ENCODE measurements around the gene IGFBP2. TPM values are rescaled to one million over a fixed set of nuclear protein-coding genes. Genes with fewer than 3 reads are reported as not detected.
A peak's percentile ranks its signal among the peaks of the same experiment; 100 is the strongest.

IGFBP2 gene
- total RNA-seq, 1 donor from 2014 or later, result not detected

GRCh38 chr2:216629784-216630183 lies 3.4 kb upstream of the IGFBP2 start:
- H3K4me3 Mint-ChIP-seq, result no peak overlapping the region
- no peak for ATAC-seq (ENCODE audit: low read depth)
- H3K36me3 Mint-ChIP-seq (ENCODE audit: low read depth), result no peaks in the 10 kb centered on the region
- H3K27ac Mint-ChIP-seq, result no peak overlapping the region
- H3K27me3 Mint-ChIP-seq, result peaks cover 29% of the 10 kb centered on the region
- no peak for DNase-seq
- ChIA-PET POLR2A (no interaction called here), CTCF (no interaction called here)
- peaks cover 14% of the 10 kb centered on the region for H3K4me1 Mint-ChIP-seq
- no peaks in the 10 kb centered on the region for H3K9me3 Mint-ChIP-seq
- intact Hi-C loops (cut with micrococcal nuclease), result no loop called here
- no peak for TF ChIP-seq CTCF (IDR thresholded peaks at IDR 0.05)

- intact Hi-C loops (cut with micrococcal nuclease), result no loop called here
- Mint-ChIP-seq H3K9me3 (no peaks in the 10 kb centered on the region), H3K4me3 (peak overlapping the region; percentile 74), H3K27me3 (peaks cover 54% of the 10 kb centered on the region), H3K36me3 (ENCODE audit: low read depth) (no peaks in the 10 kb centered on the region), H3K27ac (no peak overlapping the region), H3K4me1 (peaks cover 20% of the 10 kb centered on the region)
- ChIA-PET POLR2A (no interaction called here), CTCF (no interaction called here)
- TF ChIP-seq CTCF (IDR thresholded peaks at IDR 0.05), result no peak
- DNase-seq (no peak), ATAC-seq (ENCODE audit: low read depth) (no peak)
Observed at GRCh38 chr2:216632346-216632951, 771 bp upstream of the IGFBP2 start.

- H3K27ac Mint-ChIP-seq, result no peak overlapping the region
- ATAC-seq (ENCODE audit: low read depth), result no peak
Observed at GRCh38 chr2:216633616-216634369, 573 bp downstream of the IGFBP2 start.

GRCh38 chr2:216634370-216635148 lies 1.3 kb downstream of the IGFBP2 start:
- DNase-seq (no peak), ATAC-seq (ENCODE audit: low read depth) (no peak)
- H3K4me1 Mint-ChIP-seq, result peaks cover 20% of the 10 kb centered on the region
- H3K36me3 Mint-ChIP-seq (ENCODE audit: low read depth), result no peaks in the 10 kb centered on the region
- POLR2A ChIA-PET, result no interaction called here
- no peaks in the 10 kb centered on the region for H3K9me3 Mint-ChIP-seq
- peaks cover 58% of the 10 kb centered on the region for H3K27me3 Mint-ChIP-seq
- intact Hi-C loops (cut with micrococcal nuclease), result no loop called here
- peak overlapping the region; percentile 55 for H3K4me3 Mint-ChIP-seq
- H3K27ac Mint-ChIP-seq, result no peak overlapping the region
- CTCF ChIA-PET, result no interaction called here
- no peak for TF ChIP-seq CTCF (IDR thresholded peaks at IDR 0.05)

More at GRCh38 chr2:216633616-216634369, 573 bp downstream of the IGFBP2 start:
- intact Hi-C loops (cut with micrococcal nuclease), result no loop called here
- Mint-ChIP-seq H3K4me1 (peaks cover 20% of the 10 kb centered on the region), H3K36me3 (ENCODE audit: low read depth) (no peaks in the 10 kb centered on the region), H3K9me3 (no peaks in the 10 kb centered on the region), H3K27me3 (peaks cover 56% of the 10 kb centered on the region), H3K4me3 (peak overlapping the region; percentile 55)
- no peak for TF ChIP-seq CTCF (IDR thresholded peaks at IDR 0.05)
- no peak for DNase-seq
- POLR2A ChIA-PET, result no interaction called here
- CTCF ChIA-PET, result no interaction called here

- H3K36me3 Mint-ChIP-seq (ENCODE audit: low read depth), result no peaks in the 10 kb centered on the region
- intact Hi-C loops (cut with micrococcal nuclease), result no loop called here
- H3K9me3 Mint-ChIP-seq, result no peaks in the 10 kb centered on the region
- ATAC-seq (ENCODE audit: low read depth) (no peak), DNase-seq (no peak)
- peaks cover 61% of the 10 kb centered on the region for H3K27me3 Mint-ChIP-seq
- TF ChIP-seq CTCF (IDR thresholded peaks at IDR 0.05), result no peak
- H3K4me1 Mint-ChIP-seq, result peaks cover 20% of the 10 kb centered on the region
- no peak overlapping the region for H3K4me3 Mint-ChIP-seq
- ChIA-PET CTCF (no interaction called here), POLR2A (no interaction called here)
- H3K27ac Mint-ChIP-seq, result no peak overlapping the region
Observed at GRCh38 chr2:216635171-216635570, 2.0 kb downstream of the IGFBP2 start.

Data from activated B cell treated with CpG ODN at 0.5 μM for 24 hours (primary cell).